NCI-H510A treated with DMSO at 0.1 percent for 48 hours (cell line): Measurements from ENCODE around the gene GABRR3.

Experiments used
- DNase-seq: peaks from one replicate; lab custom pipeline; 2025; lab: John Stamatoyannopoulos, UW

The GABRR3 gene

DNA sequence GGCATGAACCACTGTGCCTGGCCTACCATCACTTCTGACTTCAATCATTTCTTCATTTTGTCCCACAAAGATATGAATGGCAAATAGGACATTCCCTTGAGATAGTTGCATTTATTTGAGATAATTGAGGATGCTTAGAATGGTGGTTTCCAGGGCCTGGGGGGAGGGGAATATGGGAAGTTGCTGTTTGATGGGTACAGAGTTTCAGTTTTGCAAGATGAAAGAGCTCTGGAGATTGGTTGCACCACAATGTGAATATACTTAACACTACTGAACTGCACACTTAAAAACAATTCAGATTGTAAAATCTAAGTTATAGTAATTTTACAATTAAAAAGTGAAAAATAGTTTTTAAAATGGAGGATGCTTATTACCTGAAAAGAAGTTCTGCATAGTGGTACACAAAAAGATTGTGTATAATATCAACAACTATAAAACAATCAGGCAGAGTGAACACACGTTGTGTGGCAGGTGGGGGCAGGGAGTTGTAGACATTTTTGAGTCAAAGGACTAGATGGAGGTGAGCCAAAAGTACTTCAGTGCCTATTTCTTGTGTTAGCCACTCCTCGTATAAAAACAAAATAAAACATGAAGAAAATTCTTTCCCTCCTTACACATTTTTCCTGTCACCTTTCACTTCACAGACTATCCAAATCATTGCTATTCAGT lies 44.4 kb downstream of the GABRR3 start:
- no peak for DNase-seq

DNA sequence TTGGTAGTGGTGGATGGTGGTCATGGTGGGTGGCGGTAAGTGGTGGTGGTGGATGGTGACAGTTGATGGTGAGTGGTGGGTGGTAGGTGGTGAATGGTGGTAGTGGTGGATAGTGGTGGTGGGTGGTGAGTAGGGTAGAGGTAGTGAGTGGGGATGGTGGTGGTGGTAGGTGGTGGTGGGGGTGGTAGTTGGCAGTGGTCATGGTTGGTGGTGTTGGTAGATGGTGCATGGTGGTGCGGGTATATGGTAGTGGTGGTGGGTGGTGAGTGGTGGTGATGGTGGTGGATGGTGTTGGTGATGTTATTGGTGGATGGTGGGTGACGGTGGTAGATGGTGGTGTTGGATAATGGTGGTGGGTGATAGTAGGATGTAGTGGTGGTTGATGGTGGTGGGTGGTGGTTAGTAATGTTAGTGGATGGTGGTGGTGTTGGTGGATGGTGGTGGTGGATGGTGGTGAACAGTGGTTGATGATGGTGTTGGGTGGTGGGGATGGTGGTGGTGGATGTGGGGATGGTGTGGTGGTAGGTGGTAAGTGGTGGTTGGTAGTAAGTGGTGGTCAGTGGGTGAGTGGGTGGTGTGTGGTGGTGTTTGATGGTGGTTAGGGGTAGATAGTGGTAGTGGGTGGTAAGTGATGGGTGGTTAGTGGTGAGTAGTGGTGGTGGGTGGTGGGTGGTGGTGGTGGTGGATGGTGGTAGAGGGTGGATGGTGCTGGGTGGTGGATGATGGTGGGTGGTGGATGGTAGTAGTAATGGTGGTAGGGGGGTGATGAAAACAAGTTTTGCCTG lies 46.1 kb downstream of the GABRR3 start:
- no peak for DNase-seq

DNA sequence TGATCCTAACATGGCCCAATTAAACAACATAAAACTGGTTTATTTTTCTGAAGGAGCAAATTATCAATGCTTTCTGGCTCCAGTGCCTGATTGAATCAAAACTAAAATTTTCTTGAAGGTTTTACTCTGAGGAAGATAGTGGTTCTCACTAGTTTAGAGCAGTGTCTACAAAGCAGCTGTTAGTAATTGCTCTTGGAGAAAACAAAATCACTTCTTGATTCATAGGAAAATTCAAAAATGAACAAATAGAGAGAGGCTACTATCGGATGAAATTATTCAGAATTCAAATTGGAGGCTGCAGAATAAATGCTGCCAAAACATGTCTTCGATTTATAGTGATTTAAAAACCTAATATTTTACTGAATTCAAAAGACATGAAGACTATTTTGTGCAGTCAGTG lies 47.8 kb downstream of the GABRR3 start:
- DNase-seq = no peak

DNA sequence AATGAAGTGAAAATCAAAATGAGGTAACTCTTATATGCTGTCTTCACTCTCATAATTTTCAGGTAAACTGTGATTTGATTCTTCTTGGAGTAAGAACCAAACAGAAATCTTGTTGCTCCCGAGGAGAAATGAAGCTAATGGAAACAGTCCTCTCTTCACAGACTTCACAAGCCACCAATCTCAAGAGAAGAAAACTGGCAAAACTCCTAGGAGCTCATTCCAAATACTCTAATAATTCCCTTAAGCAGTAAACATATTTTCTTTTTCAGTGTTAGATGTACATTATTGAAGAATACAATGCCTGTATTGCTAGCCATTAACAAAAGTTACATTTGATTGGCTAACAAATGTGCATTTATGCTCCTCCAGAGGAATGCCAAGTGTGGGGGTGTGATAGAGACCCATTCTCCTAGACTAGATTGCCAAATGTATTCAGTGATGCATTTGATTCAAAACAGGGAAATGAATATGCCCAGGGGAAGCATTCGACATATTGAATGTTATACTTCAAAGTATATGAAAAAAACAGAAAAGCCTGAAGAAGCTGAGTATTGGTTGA lies 51.1 kb downstream of the GABRR3 start:
- no peak for DNase-seq

DNA sequence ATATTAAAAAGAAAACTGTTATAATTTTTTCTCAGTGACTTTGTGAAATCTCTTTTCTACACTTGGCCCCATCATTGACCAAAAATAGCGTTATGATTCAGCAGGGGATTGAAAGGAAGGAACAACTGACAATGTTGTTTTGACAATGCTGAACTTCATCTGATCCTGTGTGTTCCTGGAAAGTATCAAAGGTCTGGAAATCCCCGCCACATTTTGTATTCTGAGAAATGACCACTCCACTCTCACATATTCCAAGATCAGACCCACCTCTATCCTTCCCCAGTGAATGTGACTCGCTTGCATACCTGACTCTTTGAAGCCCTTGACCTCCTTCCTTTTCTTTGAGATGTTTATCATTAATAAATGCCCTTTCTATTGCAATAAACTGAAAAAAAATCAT lies 53.2 kb downstream of the GABRR3 start:
- DNase-seq = no peak

DNA sequence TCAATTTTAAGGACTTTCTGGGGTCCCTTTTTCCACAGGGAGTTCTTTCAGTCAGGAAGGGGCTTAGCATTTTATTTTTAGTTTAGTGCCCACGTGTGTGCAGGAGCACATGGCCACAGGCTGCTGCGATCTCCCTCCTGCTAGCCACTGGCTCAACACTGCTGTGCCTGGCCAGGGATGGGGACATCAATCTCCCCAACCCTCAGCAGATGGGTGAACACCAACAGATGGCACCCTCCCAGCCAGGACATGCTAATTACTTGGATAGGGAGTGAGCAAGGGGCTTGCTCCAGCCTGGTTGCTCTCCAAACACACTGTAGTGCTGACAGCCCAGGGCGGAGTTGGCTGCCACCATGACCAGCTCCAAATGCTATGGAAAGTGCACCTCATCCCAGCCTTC lies 55.5 kb downstream of the GABRR3 start:
- no peak for DNase-seq

DNA sequence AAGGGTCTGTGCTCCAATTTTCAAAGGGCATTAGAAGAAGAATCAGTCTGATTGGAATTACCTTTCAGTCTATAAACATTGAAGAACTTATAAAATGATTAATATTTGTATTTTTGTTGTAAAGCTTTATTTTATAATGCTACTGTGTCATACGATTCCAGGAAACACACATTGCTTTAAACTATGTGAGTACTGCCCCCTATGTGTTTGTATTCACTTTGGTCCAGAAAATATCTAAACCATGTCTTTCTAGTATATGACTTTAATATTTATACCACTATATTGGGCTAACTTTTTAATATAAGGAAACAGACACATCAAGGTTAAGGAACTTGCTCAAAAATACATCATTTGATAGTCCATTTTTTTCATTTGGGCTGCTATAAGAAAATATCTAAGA lies 59.6 kb downstream of the GABRR3 start:
- no peak for DNase-seq

DNA sequence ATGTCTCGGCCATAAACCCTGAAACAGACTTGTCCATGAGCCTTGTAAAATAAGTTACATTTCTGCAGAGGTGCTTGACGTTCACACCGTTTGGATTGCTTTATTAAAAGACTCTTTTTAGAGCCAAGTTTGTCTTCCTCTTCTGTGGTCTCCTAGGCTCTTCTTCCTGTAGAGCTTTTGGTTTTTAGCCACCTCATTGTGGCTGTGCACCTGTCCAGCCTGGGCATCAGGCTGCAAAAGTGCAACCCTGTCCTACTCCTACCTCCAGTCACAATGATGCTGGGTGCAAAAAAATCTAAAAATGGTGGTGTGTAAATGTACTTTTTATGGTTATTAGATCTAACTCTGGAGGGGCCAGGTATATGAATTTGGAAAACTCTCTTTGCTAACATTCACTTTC lies 60.1 kb downstream of the GABRR3 start:
- DNase-seq = no peak

DNA sequence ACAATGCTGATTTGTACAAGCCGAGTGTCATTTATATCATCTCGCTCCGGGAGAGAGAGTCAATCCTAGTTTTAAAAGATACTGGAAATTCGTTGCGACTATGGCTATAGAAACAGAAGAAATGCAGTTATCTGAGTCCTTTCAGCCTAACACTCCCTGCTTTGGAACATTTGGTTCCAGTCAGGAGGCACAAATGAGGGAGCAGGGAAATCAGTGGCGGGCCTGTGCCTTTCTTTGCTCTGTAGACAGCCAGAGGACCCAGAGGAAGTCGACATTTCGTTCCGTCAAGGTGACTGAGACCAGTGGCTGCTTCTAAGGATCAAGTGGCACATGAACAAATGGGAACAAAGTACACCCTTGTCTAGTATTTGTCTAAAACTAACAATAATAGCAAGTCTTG lies 62.1 kb downstream of the GABRR3 start:
- DNase-seq = no peak

DNA sequence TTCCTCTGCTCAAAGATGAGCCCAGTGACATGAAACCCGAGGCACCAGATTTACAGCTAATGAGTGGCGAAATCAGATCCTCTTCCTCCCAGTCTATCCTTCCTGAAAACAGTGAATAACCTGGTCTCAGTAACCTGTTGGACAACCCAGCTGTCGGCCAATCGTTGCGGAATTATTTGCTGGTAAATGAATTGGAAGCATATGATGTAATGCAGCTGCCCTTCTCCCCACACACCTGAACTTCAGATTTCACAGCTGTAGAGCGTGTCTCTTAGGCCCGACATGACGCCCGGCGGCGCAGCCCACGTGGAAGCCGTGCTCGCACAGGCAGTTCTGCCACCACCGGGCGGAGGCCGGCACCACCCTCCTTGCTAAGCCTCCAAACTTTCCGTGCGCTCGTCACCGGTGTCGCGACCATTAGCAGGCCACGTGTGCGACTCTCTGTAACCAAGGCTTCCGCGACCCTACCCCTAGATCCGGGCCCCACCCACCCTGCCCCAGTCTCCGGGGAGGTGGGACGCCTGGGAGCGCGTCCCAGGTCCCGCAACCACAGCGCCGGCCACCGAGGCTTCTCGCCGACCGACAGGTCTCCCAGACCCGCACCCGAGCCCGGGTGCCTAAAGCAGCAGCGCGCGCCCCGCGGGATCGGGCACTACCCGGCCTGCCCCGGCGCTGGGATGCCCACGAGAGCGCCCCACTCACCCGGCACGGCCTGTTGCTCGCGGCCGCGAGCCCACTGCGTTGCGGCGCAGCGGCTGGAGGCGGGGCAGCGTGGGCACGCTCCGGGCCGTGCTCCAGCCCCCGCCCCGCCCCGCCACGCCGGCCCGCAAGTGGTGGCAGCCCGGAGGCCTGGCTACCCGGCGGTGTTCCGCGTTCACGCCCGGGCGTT lies 63.2 kb downstream of the GABRR3 start, which contains the start of gene RIOX2:
Gene RIOX2 (minus strand): TSS at position 753 of the 889 bp plus-strand sequence. CDS start 4,838 bp downstream, outside the sequence.
- peak; percentile 28 for DNase-seq

DNA sequence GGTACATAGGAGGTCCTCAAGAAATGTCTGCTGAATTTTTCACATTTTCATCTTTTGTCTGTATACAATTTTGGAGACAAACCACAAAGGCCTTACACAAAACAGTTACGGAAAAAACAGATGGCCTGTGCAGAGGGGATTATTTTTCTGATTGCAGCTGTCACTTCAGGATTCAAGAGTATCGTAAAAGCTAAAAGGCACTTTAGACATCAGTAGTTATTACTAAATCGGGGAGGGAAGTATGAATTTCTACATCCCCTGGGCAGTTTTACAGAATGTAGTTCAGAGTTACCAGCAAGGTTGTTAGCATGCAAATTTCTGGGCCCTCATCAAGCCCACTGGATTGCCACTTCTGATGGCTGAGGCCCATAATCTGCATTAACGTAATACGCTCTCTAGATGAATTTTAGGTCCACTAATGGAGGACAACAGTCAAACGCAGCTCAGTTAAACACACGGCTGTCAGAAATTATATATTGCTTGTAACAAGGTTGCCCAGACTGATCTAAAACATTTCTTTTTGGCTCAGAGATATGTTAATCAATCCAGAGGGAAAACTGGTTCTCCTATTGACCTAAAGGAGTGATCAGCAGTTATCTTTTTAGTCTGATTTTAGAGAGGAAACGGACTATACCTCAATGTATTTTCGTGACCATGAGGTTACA lies 64.0 kb downstream of the GABRR3 start:
- no peak for DNase-seq

DNA sequence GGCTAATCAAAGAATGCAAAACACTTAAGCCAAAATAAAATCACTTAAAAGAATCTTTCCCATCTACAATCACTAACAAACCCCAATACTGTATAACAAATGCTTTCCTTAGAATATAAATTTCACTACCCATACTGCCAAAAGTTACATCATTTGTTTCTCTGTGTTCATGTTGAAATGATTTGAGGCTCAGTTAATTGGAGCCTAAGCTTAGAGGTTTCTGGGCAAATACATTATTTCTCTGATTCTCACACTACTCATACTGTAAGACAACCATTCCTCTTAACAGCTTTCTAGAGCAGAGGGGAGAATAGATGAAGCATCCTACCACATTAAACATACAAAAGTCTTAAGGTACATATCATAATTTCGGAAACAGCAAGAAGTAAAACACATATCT lies 65.0 kb downstream of the GABRR3 start:
- DNase-seq = no peak

DNA sequence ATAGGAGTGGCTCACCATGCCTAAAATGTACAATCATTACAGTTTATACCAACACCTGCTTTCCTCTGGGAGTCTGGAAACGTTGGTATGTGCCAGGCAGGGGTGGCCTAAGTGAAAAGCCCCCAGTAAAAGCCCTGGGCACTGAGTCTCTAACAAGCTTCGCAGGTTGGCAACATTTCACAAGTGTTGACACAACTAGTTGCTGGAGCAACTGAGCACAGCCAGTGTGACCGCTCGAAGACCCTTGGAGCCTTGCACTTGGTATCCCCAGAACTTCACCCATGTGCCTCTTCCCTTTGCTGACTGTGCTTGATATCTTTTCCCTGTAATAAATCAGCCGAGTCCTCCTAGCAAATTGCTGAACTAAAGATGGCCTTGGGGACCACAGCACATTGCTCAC lies 65.6 kb downstream of the GABRR3 start:
- no peak for DNase-seq

DNA sequence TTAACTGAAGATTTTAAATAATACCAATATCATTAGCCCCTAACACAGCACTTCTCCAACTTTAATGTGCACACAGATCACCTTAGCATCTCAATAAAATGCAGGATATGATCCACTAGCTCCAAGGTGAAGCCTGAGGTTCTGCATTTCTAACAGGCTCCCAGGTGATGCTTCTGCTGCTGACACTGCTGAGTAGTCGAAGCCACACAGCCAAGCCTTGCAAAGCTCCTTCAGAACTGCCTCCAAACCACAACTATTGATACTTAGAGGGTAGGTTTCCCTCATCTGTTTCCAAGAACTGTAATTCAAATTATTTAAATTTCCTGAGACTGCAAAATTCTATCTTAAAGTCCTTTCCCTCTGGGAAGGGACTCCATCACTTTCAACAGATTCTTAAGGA lies 66.7 kb downstream of the GABRR3 start:
- DNase-seq = no peak

DNA sequence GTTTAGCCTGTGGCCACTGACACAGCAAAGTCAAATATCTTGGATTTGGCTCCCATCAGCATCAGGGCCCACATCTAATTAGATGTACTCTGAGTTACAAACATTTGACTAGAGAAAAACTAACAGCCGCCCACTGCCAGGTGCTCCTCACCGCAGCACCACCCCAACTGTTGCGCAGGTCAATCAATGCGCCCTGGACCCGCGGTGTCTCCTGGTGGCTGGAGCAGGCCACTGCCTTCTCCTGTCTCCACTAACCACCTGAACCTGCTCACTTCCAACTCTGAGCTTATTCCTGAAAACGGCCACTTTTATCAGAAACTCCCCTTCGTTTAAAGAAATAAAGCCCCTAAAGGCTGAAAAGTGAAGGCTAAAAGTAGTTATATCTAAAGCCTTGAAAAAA lies 67.1 kb downstream of the GABRR3 start:
- no peak for DNase-seq

DNA sequence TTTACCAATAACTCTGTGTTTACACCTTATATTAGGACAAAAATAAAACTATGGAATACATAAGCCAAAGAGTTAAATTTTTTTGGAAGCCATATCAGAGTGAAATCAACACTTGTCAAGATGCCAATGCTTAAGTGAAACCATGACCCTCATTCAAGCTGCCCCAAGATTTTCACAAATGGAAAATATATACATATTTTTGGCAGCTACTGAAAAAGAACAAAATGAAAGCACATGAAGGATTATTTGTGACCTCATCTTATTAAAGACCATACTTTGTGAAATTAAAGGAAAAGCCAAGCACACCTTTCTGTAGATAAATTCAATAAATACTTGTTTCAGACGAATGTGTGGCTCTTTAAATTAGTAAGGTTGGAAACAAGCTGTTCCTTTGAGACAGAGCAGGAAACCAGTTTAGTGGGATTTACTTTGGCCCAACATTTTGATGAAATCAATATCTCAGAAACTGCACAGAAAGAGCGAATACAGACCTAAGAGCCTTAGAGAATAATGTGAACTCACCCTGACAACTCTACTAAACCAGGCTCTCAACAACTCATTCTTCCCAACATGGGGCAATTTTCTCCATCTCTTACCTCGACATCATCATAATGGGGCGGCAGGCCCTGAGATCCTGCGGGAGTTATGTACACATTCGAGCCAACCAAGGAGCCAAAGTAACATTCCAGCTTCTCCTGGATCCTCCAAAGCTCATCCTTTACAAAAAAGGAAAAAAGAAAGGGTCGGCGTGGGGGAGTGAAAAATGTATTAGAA lies 73.9 kb downstream of the GABRR3 start:
- DNase-seq = no peak

DNA sequence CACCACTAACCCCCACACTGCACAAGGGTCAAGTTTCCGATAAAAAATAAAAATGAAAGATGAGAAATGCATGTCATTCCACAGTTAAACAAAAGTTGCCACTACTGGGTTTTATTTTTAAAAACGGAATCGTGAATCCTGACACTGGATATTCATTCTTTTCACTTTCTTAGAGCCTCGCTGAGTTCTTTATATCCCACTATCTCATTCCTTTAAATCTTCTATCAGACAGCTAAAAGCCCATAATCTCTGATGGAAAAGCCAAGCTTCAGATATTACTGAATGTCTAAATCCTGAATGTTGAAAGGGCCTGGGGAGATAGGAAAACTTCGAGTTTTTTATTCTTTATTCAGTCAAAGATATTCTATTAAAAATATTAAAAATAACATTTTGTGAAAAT lies 74.6 kb downstream of the GABRR3 start:
- DNase-seq = no peak

DNA sequence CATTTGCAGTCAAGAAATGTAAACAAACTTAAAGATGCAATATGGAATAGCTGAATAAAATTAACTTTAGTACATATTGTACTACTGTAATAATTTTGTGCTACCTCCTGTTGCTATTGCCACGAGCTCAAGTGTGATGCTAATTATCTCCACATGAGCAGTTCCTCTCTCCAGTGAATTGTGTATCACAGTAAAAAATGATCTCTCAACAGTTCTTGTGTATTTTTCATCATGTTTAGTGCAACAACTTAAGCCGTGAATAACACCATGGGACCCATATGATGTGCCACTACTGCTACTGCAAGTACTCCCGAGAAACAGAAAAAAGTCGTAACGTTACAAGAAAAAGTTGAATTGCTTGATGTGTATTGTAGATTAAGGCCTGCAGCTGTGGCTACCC lies 75.2 kb downstream of the GABRR3 start:
- DNase-seq = no peak

DNA sequence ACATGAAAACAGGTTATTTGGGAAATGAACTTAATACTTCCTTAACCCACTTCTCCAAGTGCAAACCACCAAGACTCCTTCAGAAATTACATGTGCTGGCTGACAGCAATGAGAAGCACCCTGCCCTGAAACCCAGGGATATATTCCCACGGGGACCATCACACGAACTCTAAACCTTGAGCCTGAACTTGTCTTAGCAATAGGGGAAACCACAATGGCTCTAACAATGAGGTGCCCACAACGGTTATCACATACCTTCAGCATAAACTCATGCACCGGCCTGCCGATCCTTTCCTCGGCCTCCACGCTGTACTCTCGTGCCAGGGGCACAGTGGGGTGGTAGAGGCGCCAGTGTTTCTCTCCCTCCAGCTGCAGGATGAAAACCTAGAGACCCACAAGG lies 76.3 kb downstream of the GABRR3 start:
- no peak for DNase-seq

DNA sequence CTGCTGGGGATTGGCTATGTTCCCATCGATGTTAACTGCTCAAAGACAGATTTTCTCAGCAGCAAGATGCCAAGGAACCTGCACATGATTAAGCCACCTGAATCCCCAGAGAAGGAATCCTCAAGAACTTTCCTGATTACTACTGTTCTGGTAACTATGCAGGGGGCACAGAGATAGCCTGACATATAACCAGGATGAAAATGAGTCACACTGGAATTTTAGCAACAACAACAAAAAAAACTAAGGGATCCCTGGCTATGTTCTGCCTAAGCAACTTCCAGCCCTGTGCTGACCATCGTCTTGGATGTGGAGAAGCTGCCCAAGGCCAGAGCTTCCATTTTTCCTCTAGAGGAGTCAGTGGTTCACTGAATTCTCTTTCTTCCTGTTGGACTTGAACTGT lies 76.7 kb downstream of the GABRR3 start:
- DNase-seq = no peak
